Right forelimb (tissue), 1 donor: ENCODE data around the gene MYO1E.
"Not testable (repeated sequence)": the region's sequence is repeated elsewhere in the genome, so short reads cannot be mapped to it uniquely, and the experiment has no call there.

ENCODE experiments used
- DNase-seq: peaks from one replicate; pipeline ENCODE4 v3.0.0-alpha.2; 2018

Gene MYO1E

GRCh38 chr15:59185725-59186124 lies 186.9 kb downstream of the MYO1E start:
- no peak for DNase-seq

- DNase-seq = no peak
Measured at GRCh38 chr15:59180945-59181600, 191.6 kb downstream of the MYO1E start.

- no peak for DNase-seq
Measured at GRCh38 chr15:59179717-59180116, 193.0 kb downstream of the MYO1E start.

- DNase-seq = no peak
Measured at GRCh38 chr15:59178151-59178695, 194.4 kb downstream of the MYO1E start.

- no peak for DNase-seq
Measured at GRCh38 chr15:59177317-59177660, 195.4 kb downstream of the MYO1E start.

GRCh38 chr15:59176653-59177316 lies 195.9 kb downstream of the MYO1E start:
- no peak for DNase-seq

- DNase-seq = no peak
Measured at GRCh38 chr15:59174835-59175831, 197.5 kb downstream of the MYO1E start.

GRCh38 chr15:59174151-59174834 lies 198.4 kb downstream of the MYO1E start:
- no peak for DNase-seq

GRCh38 chr15:59173194-59173593 lies 199.5 kb downstream of the MYO1E start:
- no peak for DNase-seq

- DNase-seq = no peak
Measured at GRCh38 chr15:59172289-59172901, 200.3 kb downstream of the MYO1E start.

GRCh38 chr15:59171067-59171397 lies 201.6 kb downstream of the MYO1E start:
- DNase-seq = no peak

- no peak for DNase-seq
Measured at GRCh38 chr15:59170295-59171066, 202.2 kb downstream of the MYO1E start.

GRCh38 chr15:59169251-59169708 lies 203.4 kb downstream of the MYO1E start:
- no peak for DNase-seq

- DNase-seq = no peak
Measured at GRCh38 chr15:59168536-59168935, 204.1 kb downstream of the MYO1E start.

GRCh38 chr15:59166601-59167265 lies 205.9 kb downstream of the MYO1E start:
- DNase-seq = no peak

GRCh38 chr15:59166166-59166565 lies 206.5 kb downstream of the MYO1E start:
- no peak for DNase-seq

- DNase-seq = no peak
Measured at GRCh38 chr15:59165726-59166125, 206.9 kb downstream of the MYO1E start.

- DNase-seq = not testable (repeated sequence)
Measured at GRCh38 chr15:59162080-59162479, 210.6 kb downstream of the MYO1E start.

- DNase-seq = no peak
Measured at GRCh38 chr15:59160880-59161593, 211.6 kb downstream of the MYO1E start.

GRCh38 chr15:59159210-59159609 lies 213.5 kb downstream of the MYO1E start:
- no peak for DNase-seq
